Cardiac muscle cell (in vitro differentiated cells and primary cell): ENCODE data around the gene PPP1R10. TPM values are rescaled to one million over a fixed set of nuclear protein-coding genes. Genes with fewer than 3 reads are reported as not detected.

Experiments
- DNase-seq, 2 donors: peaks; one replicate each; pipeline versions ENCODE4 v3.0.0 to v3.0.0-alpha.2; 2010 to 2017; ENCODE audit warnings: low read depth in 1 of 2, low spot score in 1 of 2
- H3K27ac ChIP-seq: fragments of 200-600 bp; sonication (generic); 2 replicates; pipeline ENCODE4 v1.5.1; 2016
- H3K27me3 ChIP-seq: fragments of 200-600 bp; sonication (generic); 2 replicates; pipeline ENCODE4 v1.6.0; 2016; ENCODE audit warnings: control low read depth
- H3K36me3 ChIP-seq: fragments of 200-600 bp; sonication (generic); 2 replicates; pipeline ENCODE4 v1.5.1; 2016; ENCODE audit warnings: control low read depth
- H3K4me1 ChIP-seq: fragments of 200-600 bp; sonication (generic); 2 replicates; pipeline ENCODE4 v1.8.1; 2017; ENCODE audit warnings: low read depth, mild to moderate bottlenecking, mixed run types
- H3K4me3 ChIP-seq: fragments of 200-600 bp; sonication (generic); 2 replicates; pipeline ENCODE4 v1.5.1; 2016; ENCODE audit warnings: mild to moderate bottlenecking
- H3K9me3 ChIP-seq: fragments of 200-600 bp; sonication (generic); 2 replicates; pipeline ENCODE4 v1.5.1; 2017; ENCODE audit warnings: low read depth, mild to moderate bottlenecking, control low read depth
- CTCF ChIP-seq: IDR thresholded peaks from 2 replicates; pipeline ENCODE4 v1.5.1; 2012; ENCODE audit warnings: low read depth, mild to moderate bottlenecking, low read length
- polyA plus RNA-seq: library from polyadenylated mRNA; unstranded; fragments of >200 nt; fragmentation: Nextera tagmentation; extraction: Ambion mirVana; gene quantifications from 2 replicates; pipeline ENCODE4 v1.2.1, GENCODE V29; 2016
- total RNA-seq: library from RNA; depleted of rRNA; stranded (reverse); fragments of >200 nt; gene quantifications from 2 replicates; pipeline ENCODE4 v1.2.3, GENCODE V29; 2016

The PPP1R10 gene
- total and polyA plus RNA-seq, 2 experiments from 2014 or later = 42.4 to 65.6 TPM

GRCh38 chr6:30590509-30590908 lies 26.5 kb downstream of the PPP1R10 start:
- no peak for DNase-seq
- H3K4me3 ChIP-seq = no peak overlapping the region
- no peak for TF ChIP-seq CTCF
- H3K27me3 ChIP-seq = no peaks in the 10 kb centered on the region
- peaks cover 32% of the 10 kb centered on the region for H3K36me3 ChIP-seq
- H3K27ac ChIP-seq = peak overlapping the region; percentile 30
- no peaks in the 10 kb centered on the region for H3K9me3 ChIP-seq
- H3K4me1 ChIP-seq = no peaks in the 10 kb centered on the region

GRCh38 chr6:30589754-30590358 lies 27.2 kb downstream of the PPP1R10 start:
- no peak for TF ChIP-seq CTCF
- H3K4me3 ChIP-seq = no peak overlapping the region
- no peaks in the 10 kb centered on the region for H3K4me1 ChIP-seq
- peaks cover 38% of the 10 kb centered on the region for H3K36me3 ChIP-seq
- H3K27ac ChIP-seq = no peak overlapping the region
- H3K9me3 ChIP-seq = no peaks in the 10 kb centered on the region
- DNase-seq = no peak
- no peaks in the 10 kb centered on the region for H3K27me3 ChIP-seq

GRCh38 chr6:30583921-30584320 lies 33.1 kb downstream of the PPP1R10 start:
- H3K27ac ChIP-seq = no peak overlapping the region
- H3K36me3 ChIP-seq = peaks cover 69% of the 10 kb centered on the region
- H3K4me1 ChIP-seq = no peaks in the 10 kb centered on the region
- no peak overlapping the region for H3K4me3 ChIP-seq
- no peak for DNase-seq
- no peak for TF ChIP-seq CTCF
- H3K9me3 ChIP-seq = no peaks in the 10 kb centered on the region
- no peaks in the 10 kb centered on the region for H3K27me3 ChIP-seq

GRCh38 chr6:30578051-30578450 lies 39.0 kb downstream of the PPP1R10 start:
- peaks cover 53% of the 10 kb centered on the region for H3K36me3 ChIP-seq
- no peaks in the 10 kb centered on the region for H3K9me3 ChIP-seq
- DNase-seq = no peak
- no peak overlapping the region for H3K4me3 ChIP-seq
- H3K4me1 ChIP-seq = no peaks in the 10 kb centered on the region
- no peak for TF ChIP-seq CTCF
- H3K27me3 ChIP-seq = no peaks in the 10 kb centered on the region
- H3K27ac ChIP-seq = no peak overlapping the region

- Histone ChIP-seq H3K4me1 (peaks cover 8% of the 10 kb centered on the region), H3K36me3 (peaks cover 12% of the 10 kb centered on the region), H3K9me3 (no peaks in the 10 kb centered on the region), H3K27ac (no peak overlapping the region), H3K4me3 (no peak overlapping the region), H3K27me3 (no peaks in the 10 kb centered on the region)
- no peak for DNase-seq
- TF ChIP-seq CTCF = no peak
Observed at GRCh38 chr6:30573113-30573512, 43.9 kb downstream of the PPP1R10 start.
